AG10803 (cell line): Measurements from ENCODE around the gene PLXDC2.

ENCODE experiments used
- DNase-seq: peaks from one replicate; pipeline ENCODE4 v3.0.0; 2010; ENCODE audit warnings: low read depth
- H3K4me3 ChIP-seq: 2 replicates; pipeline ENCODE4 v1.5.1; 2011; ENCODE audit warnings: mild to moderate bottlenecking, low read length, control low read depth
- TF ChIP-seq, protein P1 (sequence below): conservative IDR thresholded peaks from 2 replicates; pipeline ENCODE4 v1.5.1; 2011; ENCODE audit warnings: mild to moderate bottlenecking, low read length, control low read depth, inconsistent platforms

PLXDC2 gene

DNA sequence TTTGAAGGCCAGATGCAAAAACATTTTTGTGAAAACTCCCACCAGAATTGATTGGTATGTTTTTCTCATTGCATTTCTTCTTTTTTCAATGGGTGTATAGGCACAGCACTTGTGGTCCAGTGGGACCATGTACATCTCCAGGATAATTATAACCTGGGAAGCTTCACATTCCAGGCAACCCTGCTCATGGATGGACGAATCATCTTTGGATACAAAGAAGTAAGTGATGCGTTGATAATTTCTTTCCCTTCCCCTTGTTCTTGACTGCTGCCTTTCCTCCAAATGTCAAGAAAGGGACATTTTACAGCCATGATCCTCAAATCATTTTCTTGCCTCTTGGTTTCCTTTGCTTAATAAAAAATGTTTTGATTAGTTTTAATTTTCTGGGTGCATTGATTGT, 331.5 kb downstream of the PLXDC2 start:
- DNase-seq = no peak
- TF ChIP-seq, protein P1, sequence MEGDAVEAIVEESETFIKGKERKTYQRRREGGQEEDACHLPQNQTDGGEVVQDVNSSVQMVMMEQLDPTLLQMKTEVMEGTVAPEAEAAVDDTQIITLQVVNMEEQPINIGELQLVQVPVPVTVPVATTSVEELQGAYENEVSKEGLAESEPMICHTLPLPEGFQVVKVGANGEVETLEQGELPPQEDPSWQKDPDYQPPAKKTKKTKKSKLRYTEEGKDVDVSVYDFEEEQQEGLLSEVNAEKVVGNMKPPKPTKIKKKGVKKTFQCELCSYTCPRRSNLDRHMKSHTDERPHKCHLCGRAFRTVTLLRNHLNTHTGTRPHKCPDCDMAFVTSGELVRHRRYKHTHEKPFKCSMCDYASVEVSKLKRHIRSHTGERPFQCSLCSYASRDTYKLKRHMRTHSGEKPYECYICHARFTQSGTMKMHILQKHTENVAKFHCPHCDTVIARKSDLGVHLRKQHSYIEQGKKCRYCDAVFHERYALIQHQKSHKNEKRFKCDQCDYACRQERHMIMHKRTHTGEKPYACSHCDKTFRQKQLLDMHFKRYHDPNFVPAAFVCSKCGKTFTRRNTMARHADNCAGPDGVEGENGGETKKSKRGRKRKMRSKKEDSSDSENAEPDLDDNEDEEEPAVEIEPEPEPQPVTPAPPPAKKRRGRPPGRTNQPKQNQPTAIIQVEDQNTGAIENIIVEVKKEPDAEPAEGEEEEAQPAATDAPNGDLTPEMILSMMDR = no peak
- no peak overlapping the region for H3K4me3 ChIP-seq

DNA sequence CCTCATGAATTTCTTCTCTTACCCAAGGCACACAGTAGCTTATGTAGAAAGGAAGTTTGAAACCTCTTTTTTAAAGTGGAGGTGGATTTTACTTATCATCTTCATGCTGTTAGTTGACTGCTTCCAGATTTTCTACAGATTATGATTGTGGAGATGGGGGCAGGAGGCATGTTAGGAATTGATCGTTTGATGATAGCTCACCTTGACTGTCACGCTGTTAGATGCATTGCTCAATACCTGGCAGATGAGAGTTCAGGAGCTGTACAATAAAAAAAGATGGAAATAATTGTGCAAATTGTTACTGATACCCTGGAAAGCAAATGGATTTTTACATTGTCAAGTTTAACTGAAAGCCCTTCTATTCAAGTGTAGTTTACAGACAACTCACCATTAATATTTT, 340.3 kb downstream of the PLXDC2 start:
- TF ChIP-seq, protein P1 = no peak
- no peak overlapping the region for H3K4me3 ChIP-seq

DNA sequence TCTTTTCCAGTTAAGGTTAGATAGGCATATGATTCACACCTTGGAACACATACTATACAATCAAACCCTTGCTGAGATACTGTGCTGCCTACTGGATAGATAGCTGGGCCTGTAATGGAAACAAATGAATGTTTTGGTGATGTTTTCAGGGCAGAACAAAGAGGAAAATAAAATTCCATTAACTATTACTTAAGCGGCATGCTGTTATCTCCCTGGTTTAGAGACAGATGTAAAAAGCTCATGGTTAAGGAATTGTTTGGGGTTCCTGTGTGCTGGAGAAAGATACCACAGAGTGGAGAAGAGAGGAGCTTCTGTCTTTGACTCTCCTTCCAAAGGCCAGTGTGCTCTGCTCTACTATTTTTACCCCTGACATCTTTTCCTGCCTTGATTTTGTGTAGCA, 341.1 kb downstream of the PLXDC2 start:
- no peak for DNase-seq
- no peak overlapping the region for H3K4me3 ChIP-seq
- TF ChIP-seq, protein P1 = no peak

More for the DNA sequence above, 340.3 kb downstream of the PLXDC2 start:
- DNase-seq = no peak

DNA sequence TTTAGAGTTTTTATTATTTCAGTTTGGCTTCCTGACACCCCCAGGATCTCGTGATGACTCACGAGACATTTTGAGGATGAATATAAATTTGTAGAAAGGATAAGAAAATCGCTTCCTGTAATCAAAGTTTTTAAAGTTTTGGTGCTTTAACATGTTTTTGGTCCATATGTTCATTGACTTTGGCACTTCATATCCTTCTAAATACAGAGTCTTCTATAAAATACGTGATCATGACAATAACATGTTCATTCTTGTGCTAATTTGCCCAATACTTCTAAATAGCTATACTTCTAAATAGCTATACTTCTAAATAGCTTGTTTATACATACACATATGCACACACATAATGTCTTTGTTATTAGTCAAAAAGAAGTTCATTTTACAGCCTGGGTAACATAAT, 341.9 kb downstream of the PLXDC2 start:
- TF ChIP-seq, protein P1 = no peak
- no peak for DNase-seq
- H3K4me3 ChIP-seq = no peak overlapping the region

DNA sequence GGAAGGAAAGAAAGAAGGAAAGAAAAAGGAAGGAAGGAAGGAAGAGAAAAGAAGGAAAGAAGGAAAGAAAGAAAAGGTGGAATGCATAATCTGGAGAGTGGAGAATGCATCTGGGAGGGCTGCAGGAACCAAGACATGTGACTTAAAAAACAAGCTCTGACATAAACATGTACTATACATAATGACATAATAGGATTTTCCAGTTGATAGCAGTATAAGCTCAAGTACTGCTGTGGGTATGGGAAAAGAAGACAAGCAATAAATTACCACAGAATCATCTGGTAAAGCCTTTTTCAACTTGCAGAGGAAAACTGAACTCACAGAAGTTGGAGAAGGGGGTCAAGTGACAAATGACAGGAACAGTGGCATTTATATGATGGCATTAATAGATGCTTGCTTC, 345.9 kb downstream of the PLXDC2 start:
- TF ChIP-seq, protein P1 = no peak
- DNase-seq = no peak
- no peak overlapping the region for H3K4me3 ChIP-seq

DNA sequence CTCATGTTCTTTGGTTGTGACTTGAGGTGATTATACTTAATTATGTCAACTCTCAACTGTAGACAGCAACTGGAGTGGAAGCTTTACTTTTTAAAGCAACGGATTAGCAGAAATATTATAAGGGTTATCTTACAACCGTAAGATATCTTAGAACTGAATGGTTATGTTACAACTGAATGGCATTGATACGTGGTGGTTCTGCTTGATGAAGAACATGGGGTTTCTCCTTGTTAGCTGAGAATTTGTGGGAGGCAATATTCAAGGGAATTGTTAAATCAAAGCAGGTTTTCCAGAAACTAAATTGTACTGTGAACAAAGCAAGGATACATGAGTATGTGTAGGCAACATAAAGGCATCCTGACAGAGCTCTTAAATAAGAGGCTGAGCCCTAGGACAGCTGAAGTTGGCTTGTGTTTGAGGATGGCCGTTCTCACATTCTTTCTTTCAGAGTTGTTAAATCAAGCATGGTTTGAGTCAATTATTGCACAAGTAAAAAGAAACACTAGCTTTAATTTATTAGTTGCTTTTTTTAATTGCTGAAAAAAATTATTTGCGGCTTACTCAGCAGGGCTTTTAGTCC, 350.0 kb downstream of the PLXDC2 start:
- TF ChIP-seq, protein P1 = no peak
- no peak overlapping the region for H3K4me3 ChIP-seq
- no peak for DNase-seq

DNA sequence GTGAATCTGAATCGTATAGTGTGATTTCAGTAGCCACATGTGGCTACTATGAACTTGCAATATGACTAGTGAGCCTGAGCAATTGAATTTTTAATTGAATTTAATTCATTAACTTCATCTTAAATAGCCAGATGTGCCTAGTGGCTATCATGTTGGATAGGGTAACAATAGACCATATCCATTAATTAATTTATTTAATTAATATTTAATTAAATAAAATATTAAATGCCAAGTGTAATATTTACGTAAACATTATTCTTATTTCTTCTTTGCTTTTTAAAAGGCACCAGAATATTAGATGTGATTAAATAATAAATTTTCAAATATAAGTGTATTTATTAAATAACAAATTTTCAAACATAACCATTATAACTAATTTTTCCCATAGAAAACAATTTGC, 354.4 kb downstream of the PLXDC2 start:
- TF ChIP-seq, protein P1 = no peak
- DNase-seq = no peak
- H3K4me3 ChIP-seq = no peak overlapping the region
